GM21528 (cell line): Measurements from ENCODE around the gene KDM6B.
A peak's percentile ranks its signal among the peaks of the same experiment; 100 is the strongest.
"Not testable (repeated sequence)": the region's sequence is repeated elsewhere in the genome, so short reads cannot be mapped to it uniquely, and the experiment has no call there.

Experiments used
- ATAC-seq: cut with Tn5 transposase; IDR thresholded peaks from one replicate; pipeline ENCODE4 v1.9.1; 2021; ENCODE audit warnings: mild to moderate bottlenecking, moderate library complexity; ENCODE audit not compliant: unreplicated experiment, low FRiP score

KDM6B gene

DNA sequence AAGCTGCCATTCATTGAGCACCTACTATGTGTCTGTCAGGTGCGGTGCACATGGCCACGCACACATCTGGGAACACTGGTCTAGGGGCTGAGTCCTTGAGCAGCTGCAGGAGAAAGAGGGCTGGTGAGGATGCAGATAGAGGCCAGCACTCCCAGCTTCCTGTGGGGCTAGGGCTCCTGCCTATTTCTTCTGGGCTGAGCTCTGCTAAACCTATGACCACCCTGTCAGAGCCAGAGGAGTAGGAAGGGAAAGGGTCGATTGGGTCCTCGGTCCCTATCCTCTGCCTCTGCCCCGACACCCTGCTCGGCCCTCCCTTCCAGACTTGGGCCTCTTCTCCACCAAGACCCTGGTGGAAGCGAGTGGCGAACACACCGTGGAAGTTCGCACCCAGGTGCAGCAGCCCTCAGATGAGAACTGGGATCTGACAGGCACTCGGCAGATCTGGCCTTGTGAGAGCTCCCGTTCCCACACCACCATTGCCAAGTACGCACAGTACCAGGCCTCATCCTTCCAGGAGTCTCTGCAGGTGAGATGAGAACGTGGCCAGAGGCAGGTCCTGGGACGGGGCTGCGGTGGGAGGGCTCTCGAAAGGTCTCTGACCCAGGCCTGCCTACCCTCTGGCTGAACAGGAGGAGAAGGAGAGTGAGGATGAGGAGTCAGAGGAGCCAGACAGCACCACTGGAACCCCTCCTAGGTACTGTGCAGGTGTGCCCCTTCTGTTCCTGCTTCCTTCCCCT, 16.9 kb downstream of the KDM6B start:
- peak; percentile 4 for ATAC-seq

- peak; percentile 56 for ATAC-seq
These were observed 17.6 kb downstream of the KDM6B start for GRCh38 chr17:7851438-7852261.

DNA sequence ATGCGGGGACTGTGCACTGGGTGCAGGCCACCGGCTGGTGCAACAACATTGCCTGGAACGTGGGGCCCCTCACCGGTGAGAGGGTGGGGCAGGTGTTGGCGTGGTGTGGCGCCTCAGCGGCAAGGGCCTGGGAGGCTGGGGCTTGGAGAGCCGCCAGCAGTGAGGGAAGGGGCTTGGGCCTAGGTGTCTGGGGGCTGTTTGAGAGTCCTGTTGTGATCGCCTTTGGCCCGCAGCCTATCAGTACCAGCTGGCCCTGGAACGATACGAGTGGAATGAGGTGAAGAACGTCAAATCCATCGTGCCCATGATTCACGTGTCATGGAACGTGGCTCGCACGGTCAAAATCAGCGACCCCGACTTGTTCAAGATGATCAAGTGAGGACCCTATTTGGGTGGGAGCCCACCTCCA, 18.2 kb downstream of the KDM6B start:
- no peak for ATAC-seq

- ATAC-seq = no peak
These were observed 19.1 kb downstream of the KDM6B start for GRCh38 chr17:7852919-7853690.

- no peak for ATAC-seq
These were observed 19.6 kb downstream of the KDM6B start for GRCh38 chr17:7853691-7854038.

DNA sequence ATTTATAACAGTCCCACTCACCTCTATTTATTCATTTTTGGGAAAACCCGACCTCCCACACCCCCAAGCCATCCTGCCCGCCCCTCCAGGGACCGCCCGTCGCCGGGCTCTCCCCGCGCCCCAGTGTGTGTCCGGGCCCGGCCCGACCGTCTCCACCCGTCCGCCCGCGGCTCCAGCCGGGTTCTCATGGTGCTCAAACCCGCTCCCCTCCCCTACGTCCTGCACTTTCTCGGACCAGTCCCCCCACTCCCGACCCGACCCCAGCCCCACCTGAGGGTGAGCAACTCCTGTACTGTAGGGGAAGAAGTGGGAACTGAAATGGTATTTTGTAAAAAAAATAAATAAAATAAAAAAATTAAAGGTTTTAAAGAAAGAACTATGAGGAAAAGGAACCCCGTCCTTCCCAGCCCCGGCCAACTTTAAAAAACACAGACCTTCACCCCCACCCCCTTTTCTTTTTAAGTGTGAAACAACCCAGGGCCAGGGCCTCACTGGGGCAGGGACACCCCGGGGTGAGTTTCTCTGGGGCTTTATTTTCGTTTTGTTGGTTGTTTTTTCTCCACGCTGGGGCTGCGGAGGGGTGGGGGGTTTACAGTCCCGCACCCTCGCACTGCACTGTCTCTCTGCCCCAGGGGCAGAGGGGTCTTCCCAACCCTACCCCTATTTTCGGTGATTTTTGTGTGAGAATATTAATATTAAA, 20.2 kb downstream of the KDM6B start:
- ATAC-seq = no peak

- ATAC-seq = no peak
These were observed 21.0 kb downstream of the KDM6B start, which contains the start of gene TMEM88 for GRCh38 chr17:7854851-7855659. Gene TMEM88 (plus strand): TSS chr17:7855066. CDS start chr17:7855075, 9 bp downstream.

DNA sequence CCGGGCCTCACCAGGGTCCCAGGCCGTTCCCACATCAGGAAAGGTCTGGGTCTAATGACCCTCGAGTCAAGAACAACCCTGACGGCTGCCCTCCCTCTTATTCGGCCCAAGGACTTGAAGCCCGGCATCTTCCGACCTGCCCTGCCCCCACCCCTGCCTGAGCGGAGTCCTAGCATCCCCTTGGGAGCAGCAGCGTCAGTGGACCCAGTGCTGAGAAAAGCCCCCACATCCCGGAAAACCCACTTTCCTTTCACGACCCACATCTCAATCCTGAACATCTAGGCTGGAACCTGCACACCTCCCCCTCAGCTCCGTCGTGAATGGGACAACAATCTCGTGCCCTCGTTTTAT, 21.6 kb downstream of the KDM6B start:
- no peak for ATAC-seq

DNA sequence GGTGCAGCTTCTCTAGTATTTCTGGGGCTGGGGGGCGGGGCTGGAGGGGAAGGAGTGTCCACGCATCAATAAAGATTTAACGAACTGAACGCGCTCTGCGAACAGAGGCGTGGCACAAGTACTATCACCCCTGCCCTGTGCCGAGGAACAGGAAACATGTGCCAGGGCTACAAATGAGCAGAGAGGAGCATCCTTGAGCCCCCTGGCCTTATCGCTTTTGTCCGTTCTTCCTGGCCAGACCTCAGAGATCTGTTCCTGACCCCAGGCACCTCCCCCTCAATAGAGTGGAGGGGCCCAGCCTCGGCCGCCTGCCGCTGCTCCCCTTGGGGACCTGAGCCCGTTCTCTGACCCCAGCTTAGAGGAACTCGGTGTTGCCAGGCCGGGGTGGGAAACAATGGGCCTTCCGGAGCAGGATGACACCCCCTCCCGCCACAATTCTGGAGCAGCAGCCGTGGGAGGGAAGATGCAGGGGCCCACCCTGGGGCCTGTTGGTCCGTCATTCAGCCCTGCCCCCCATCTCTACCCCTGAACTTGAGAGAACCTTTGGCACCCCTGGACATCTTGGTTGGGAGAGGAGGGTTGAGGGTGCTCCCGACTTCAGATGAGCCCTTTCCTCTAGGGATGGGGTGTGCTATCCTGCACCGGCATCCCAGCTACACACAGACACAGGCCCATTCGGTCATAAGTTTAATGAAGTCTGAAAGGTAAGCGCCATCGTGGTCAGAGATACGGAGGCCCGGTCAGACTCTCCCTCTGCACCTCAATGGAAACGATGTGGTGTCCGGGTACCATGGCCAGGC, 22.2 kb downstream of the KDM6B start:
- ATAC-seq = no peak

DNA sequence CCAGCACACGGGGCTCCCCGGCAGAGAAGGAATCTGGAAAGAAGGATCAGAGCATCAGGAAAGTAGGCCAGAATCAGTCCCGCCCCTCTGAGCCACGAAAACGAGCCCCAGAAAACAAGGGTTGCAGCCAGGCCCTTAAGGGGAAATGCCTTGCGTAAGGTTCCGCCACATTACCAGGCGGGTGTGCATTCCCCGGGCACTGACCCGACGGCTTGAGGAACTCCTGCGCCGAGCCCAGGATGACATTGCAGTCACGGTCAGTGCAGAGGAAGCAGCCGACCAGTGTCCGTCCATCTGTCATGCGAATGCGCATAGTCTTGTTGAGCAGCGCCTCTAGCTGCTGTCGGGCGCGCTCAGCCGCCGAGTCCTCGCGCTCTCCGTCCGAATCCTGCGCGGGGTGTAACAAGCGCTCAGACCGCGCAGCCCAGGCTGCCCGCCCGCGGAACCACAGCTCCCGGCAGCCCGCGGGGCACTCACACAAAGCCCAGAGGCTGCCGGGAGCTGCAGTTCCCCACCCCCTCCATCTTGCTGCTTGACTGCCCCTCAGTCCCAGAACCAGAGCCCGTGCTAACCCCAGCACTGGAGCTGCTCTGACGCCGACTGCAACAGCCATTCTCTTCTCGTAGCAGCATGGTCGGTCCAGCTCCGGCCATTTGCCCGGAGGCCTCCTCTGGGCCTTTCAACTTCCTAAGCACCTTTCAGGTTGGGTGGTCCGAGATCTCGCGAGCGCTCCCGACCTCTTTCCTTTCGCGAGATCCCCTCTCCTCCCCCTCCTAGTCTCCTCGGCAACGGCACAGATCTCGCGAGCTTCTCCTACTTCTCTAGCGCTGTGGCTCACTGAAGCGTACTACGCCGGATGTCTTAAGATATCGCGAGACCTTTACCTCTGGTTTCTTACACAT, 23.0 kb downstream of the KDM6B start, which contains the start of gene NAA38:
TSS of gene NAA38 (minus strand) at position 749 of the 902 bp plus-strand sequence. CDS start at position 653, 96 bp downstream.
- peak; percentile 74 for ATAC-seq

- peak; percentile 45 for ATAC-seq
These were observed 23.9 kb downstream of the KDM6B start, which contains the start of gene CYB5D1 for GRCh38 chr17:7857713-7858521. Gene CYB5D1 (plus strand): TSS chr17:7858003. CDS start chr17:7858135, 132 bp downstream.

- ATAC-seq = no peak
These were observed 24.4 kb downstream of the KDM6B start for GRCh38 chr17:7858522-7858810.

GRCh38 chr17:7859028-7859427, 25.0 kb downstream of the KDM6B start:
- ATAC-seq = no peak

DNA sequence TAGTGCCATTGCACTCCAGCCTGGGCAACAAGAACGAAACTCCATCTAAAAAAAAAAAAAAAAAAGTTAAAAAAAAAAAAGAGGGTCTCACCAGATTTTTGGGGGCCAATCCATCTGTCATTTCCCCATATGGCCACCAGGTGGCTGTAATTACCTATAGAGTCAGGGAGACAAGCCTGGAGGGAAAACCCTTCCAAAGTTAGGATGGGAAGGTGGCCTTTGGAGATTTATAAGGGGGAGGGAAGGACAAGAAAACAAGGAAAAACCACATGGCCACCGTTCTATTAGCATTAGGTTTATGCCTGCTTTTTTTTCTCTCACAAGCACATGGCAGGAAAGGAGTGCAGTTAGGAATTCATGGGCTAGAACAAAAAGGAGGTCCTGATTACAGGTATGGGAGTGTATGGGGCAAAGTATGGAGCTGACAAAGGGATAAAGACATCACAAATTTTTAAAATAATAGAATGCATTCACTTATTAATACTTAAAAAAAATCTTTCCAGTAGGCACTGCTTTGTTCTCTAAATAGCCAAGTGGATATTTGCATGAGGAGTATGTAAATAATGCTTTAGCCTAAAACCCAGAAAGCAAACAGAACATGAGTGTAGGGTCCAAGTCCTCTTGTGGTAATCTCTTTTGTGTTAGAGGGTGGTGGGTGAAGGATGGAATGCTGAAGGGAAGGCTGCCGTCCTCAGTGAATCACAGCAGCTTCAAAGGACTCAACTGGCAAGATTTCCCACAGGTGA, 28.8 kb downstream of the KDM6B start:
- no peak for ATAC-seq

GRCh38 chr17:7864384-7864783, 30.4 kb downstream of the KDM6B start:
- not testable (repeated sequence) for ATAC-seq

DNA sequence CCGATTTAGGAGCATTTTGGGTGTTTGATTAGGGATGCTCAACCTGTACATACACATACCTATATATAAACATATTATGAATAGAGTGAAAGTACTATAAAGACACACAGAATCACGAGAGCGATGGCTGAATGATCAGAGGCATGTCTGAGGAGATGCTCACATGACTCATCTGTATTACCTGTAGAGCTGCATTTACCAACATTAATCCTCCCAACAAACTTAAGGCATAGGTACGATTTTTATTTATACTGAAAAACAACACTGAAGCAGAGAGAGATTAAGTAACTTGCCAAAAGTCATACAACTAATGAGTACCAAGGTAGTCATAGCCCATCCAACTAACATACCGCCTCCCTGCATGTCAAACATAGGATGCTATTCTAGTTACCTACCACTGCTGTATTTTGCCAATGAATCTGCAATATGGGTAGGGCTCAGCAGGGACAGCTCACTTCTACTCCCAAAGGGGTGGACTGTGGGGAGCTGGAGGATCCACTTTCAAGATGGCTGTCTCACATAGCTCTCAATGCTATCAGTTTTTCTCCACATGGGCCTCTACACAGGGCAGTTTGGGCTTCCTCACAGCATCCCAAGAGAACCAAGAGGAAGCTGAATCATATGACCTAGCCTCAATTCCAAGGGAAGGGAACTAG, 31.1 kb downstream of the KDM6B start:
- ATAC-seq = no peak
